G401 (cell line): ENCODE measurements around the gene BMAL2. TPM values are rescaled to one million over a fixed set of nuclear protein-coding genes. Genes with fewer than 3 reads are reported as not detected.

Experiments
- DNase-seq: peaks from one replicate; pipeline ENCODE4 v3.0.0-alpha.2; 2015; ENCODE audit warnings: low spot score
- in situ Hi-C: cut with HindIII; loops from 2 replicates; pipeline ENCODE4 v1.10.0; 2016; ENCODE audit warnings: low sequenced_read_pairs, mixed read lengths
- total RNA-seq: library from RNA; depleted of rRNA; stranded (reverse); fragments of >200 nt; shearing (Covaris generic); gene quantifications from 2 replicates; pipeline ENCODE4 v1.2.3, GENCODE V29; 2014

The BMAL2 gene
- total RNA-seq, 1 experiment from 2014 or later: 8.4 TPM

GRCh38 chr12:27316947-27317346, 15.7 kb upstream of the BMAL2 start:
- DNase-seq: no peak
- in situ Hi-C loops: no loop called here

- no peak for DNase-seq
- in situ Hi-C loops: no loop called here
Measured at GRCh38 chr12:27319409-27319808, 13.2 kb upstream of the BMAL2 start.

GRCh38 chr12:27319848-27320247, 12.8 kb upstream of the BMAL2 start:
- no peak for DNase-seq
- in situ Hi-C loops: no loop called here

GRCh38 chr12:27324530-27324929, 8.1 kb upstream of the BMAL2 start:
- DNase-seq: no peak
- in situ Hi-C loops: no loop called here

- no peak for DNase-seq
- in situ Hi-C loops: no loop called here
Measured at GRCh38 chr12:27330846-27331245, 1.8 kb upstream of the BMAL2 start.

- in situ Hi-C loops: no loop called here
Measured at GRCh38 chr12:27331291-27331926, 1.2 kb upstream of the BMAL2 start.

GRCh38 chr12:27331927-27332324, 710 bp upstream of the BMAL2 start:
- no peak for DNase-seq
- in situ Hi-C loops: no loop called here

More at GRCh38 chr12:27331291-27331926, 1.2 kb upstream of the BMAL2 start:
- no peak for DNase-seq

- in situ Hi-C loops: no loop called here
- DNase-seq: peak; percentile 34
Measured at GRCh38 chr12:27332407-27332713, 276 bp upstream of the BMAL2 start.

GRCh38 chr12:27333403-27334009, 870 bp downstream of the BMAL2 start:
- in situ Hi-C loops: no loop called here
- DNase-seq: peak; percentile 39

GRCh38 chr12:27334042-27334720, 1.5 kb downstream of the BMAL2 start:
- in situ Hi-C loops: no loop called here
- DNase-seq: peak; percentile 9

GRCh38 chr12:27334721-27335082, 2.1 kb downstream of the BMAL2 start:
- in situ Hi-C loops: no loop called here

GRCh38 chr12:27335364-27336281, 3.0 kb downstream of the BMAL2 start:
- DNase-seq: no peak
- in situ Hi-C loops: no loop called here

More at GRCh38 chr12:27334721-27335082, 2.1 kb downstream of the BMAL2 start:
- DNase-seq: no peak

GRCh38 chr12:27336282-27336653, 3.6 kb downstream of the BMAL2 start:
- in situ Hi-C loops: no loop called here
- DNase-seq: no peak

- in situ Hi-C loops: no loop called here
- DNase-seq: no peak
Measured at GRCh38 chr12:27337376-27337775, 4.7 kb downstream of the BMAL2 start.

- DNase-seq: no peak
- in situ Hi-C loops: no loop called here
Measured at GRCh38 chr12:27338473-27338872, 5.8 kb downstream of the BMAL2 start.

- in situ Hi-C loops: no loop called here
- DNase-seq: no peak
Measured at GRCh38 chr12:27340971-27341370, 8.3 kb downstream of the BMAL2 start.

- DNase-seq: no peak
- in situ Hi-C loops: no loop called here
Measured at GRCh38 chr12:27342536-27342935, 9.9 kb downstream of the BMAL2 start.

- in situ Hi-C loops: no loop called here
- no peak for DNase-seq
Measured at GRCh38 chr12:27343255-27344000, 10.8 kb downstream of the BMAL2 start.

GRCh38 chr12:27344246-27344645, 11.6 kb downstream of the BMAL2 start:
- in situ Hi-C loops: no loop called here
- DNase-seq: peak; percentile 18
